CD4-positive, alpha-beta T cell (primary cell): Measurements from ENCODE around the gene KCNQ4. TPM values are rescaled to one million over a fixed set of nuclear protein-coding genes. Genes with fewer than 3 reads are reported as not detected.

Experiments
- ATAC-seq: fragments of 200-7000 bp; cut with Tn5 transposase; one replicate; pipeline ENCODE4 v1.10.0; 2022; ENCODE audit warnings: mild to moderate bottlenecking; ENCODE audit not compliant: poor library complexity
- CTCF ChIA-PET: fragments of 350-600 bp; sonication (Branson Sonifier 250); formaldehyde crosslinking; loops from one replicate; lab custom pipeline; 2021; ENCODE audit warnings: antibody characterized with exemption, inconsistent platforms; lab: Charles Lee
- POLR2A ChIA-PET: fragments of 350-600 bp; sonication (Branson Sonifier 250); formaldehyde crosslinking; loops from one replicate; lab custom pipeline; 2021; ENCODE audit warnings: antibody characterized with exemption, inconsistent platforms; lab: Charles Lee
- DNase-seq, 14 experiments: peaks; one replicate each; pipeline ENCODE4 v3.0.0-alpha.2; 2013 to 2020; ENCODE audit warnings: mixed read lengths in 2 of 14
- H3K27ac ChIP-seq, 2 donors: one replicate each; pipeline versions ENCODE4 v1.5.1 to v1.7.0; 2013; ENCODE audit warnings: low read length in 2 of 2, low read depth in 1 of 2, mild to moderate bottlenecking in 1 of 2
- H3K27me3 ChIP-seq, 2 experiments: 1 replicate in 1 of 2; 2 replicates in 1 of 2; pipeline versions ENCODE4 v1.6.1 to v1.7.0; 2013; ENCODE audit warnings: low read length in 2 of 2, control low read depth in 1 of 2, mild to moderate bottlenecking in 1 of 2, moderate library complexity in 1 of 2; ENCODE audit not compliant: insufficient read depth in 2 of 2, control insufficient read depth in 1 of 2
- H3K36me3 ChIP-seq: one replicate; pipeline ENCODE4 v1.6.1; 2013; ENCODE audit warnings: low read length, control low read depth; ENCODE audit not compliant: insufficient read depth
- H3K4me1 ChIP-seq: one replicate; pipeline ENCODE4 v1.6.1; 2013; ENCODE audit warnings: low read length, control low read depth; ENCODE audit not compliant: insufficient read depth
- H3K4me3 ChIP-seq: one replicate; pipeline ENCODE4 v1.5.1; 2013; ENCODE audit warnings: mild to moderate bottlenecking, low read length, moderate library complexity
- H3K9me3 ChIP-seq, 2 experiments: 1 replicate in 1 of 2; 2 replicates in 1 of 2; pipeline versions ENCODE4 v1.6.1 to v1.7.0; 2013; ENCODE audit warnings: low read length in 2 of 2, mild to moderate bottlenecking in 2 of 2, control low read depth in 1 of 2, moderate library complexity in 1 of 2; ENCODE audit not compliant: control insufficient read depth in 1 of 2, insufficient read depth in 1 of 2
- H3K27ac Mint-ChIP-seq: one replicate; pipeline ENCODE4 v1.8.0; 2020; ENCODE audit warnings: mixed read lengths
- H3K27me3 Mint-ChIP-seq: one replicate; pipeline ENCODE4 v1.8.0; 2021; ENCODE audit warnings: mixed read lengths
- H3K36me3 Mint-ChIP-seq: one replicate; pipeline ENCODE4 v1.8.0; 2021; ENCODE audit warnings: low read depth, mixed read lengths
- H3K4me1 Mint-ChIP-seq: one replicate; pipeline ENCODE4 v1.8.0; 2021; ENCODE audit warnings: low read depth, mixed read lengths
- H3K4me3 Mint-ChIP-seq: one replicate; pipeline ENCODE4 v1.8.0; 2020; ENCODE audit warnings: mild to moderate bottlenecking, mixed read lengths
- H3K9me3 Mint-ChIP-seq: one replicate; pipeline ENCODE4 v1.8.0; 2020; ENCODE audit warnings: mixed read lengths
- intact Hi-C, 2 experiments: fragments of 100-400 bp; cut with DNase I in 1 of 2; cut with micrococcal nuclease in 1 of 2; formaldehyde crosslinking; loops; one replicate each; pipeline versions ENCODE4 v1.15.1 to v1.9.0; 2023 to 2025; cut with DNase I, micrococcal nuclease
- total RNA-seq, 174 experiments: library from RNA in 2 of 174; stranded (reverse) in 2 of 174; gene quantifications; one replicate each; pipeline ENCODE4 v1.2.3 and lab custom pipeline; 2021 to 2026
- TF ChIP-seq, protein P1 (sequence below): fragments of 200-600 bp; IDR thresholded peaks from one replicate; pipeline ENCODE4 v1.8.0; 2022; ENCODE audit warnings: antibody characterized with exemption, mild to moderate bottlenecking

The KCNQ4 gene
- total RNA-seq, 2 experiments from 2014 or later: 0.25 to 0.30 TPM

DNA sequence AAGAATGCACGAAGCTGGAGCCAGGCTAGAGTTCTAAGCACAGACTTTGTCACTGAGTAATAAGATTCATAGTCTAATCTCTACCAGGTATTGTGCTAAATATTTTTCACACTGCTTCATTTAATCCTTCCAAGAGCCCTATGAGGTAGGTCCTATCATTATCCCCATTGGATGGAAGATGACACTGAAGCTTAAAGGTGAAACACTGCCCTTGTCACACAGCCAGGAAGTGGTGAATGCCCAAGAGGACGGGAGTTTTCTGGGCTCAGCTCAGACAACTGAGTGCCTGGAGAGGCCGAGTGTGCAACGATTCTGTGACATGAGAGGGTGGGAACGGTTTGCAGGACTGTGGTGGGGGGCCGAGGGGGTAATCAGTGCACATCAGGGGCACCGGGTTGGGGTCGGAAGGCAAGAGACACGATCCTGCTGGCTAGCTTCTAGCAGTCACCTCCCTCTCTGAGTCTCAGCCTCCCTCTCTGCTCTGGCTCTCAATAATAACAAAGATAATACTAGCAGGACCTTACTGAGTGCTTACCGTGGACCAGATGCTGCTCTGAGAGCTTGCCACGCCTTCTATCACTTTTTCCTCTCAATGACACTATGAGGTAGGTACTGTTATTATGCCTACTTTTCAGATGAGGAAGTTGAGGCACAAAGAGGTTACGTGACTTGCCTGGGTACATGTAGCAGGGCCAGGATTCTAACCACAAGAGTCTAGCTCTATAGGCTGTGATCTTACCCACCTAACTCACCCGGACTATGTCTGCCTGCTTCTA, 12.4 kb downstream of the KCNQ4 start:
- Mint-ChIP-seq H3K27me3 (no peaks in the 10 kb centered on the region), H3K9me3 (no peaks in the 10 kb centered on the region), H3K4me3 (peak overlapping the region; percentile 34), H3K4me1 (peaks cover 29% of the 10 kb centered on the region), H3K27ac (peak overlapping the region; percentile 73), H3K36me3 (no peaks in the 10 kb centered on the region)
- Histone ChIP-seq H3K4me3 (no peak overlapping the region), H3K9me3 (peaks cover 0 to 3% of the 10 kb centered on the region in 2 experiments), H3K36me3 (no peaks in the 10 kb centered on the region), H3K27ac (no peak overlapping the region), H3K4me1 (peaks cover 36% of the 10 kb centered on the region), H3K27me3 (no peaks in the 10 kb centered on the region)
- intact Hi-C loops: no loop called here
- peak; percentile 37 for ATAC-seq
- peak in 2 of 14 experiments; percentile 11 to 18 for DNase-seq
- TF ChIP-seq, protein P1, sequence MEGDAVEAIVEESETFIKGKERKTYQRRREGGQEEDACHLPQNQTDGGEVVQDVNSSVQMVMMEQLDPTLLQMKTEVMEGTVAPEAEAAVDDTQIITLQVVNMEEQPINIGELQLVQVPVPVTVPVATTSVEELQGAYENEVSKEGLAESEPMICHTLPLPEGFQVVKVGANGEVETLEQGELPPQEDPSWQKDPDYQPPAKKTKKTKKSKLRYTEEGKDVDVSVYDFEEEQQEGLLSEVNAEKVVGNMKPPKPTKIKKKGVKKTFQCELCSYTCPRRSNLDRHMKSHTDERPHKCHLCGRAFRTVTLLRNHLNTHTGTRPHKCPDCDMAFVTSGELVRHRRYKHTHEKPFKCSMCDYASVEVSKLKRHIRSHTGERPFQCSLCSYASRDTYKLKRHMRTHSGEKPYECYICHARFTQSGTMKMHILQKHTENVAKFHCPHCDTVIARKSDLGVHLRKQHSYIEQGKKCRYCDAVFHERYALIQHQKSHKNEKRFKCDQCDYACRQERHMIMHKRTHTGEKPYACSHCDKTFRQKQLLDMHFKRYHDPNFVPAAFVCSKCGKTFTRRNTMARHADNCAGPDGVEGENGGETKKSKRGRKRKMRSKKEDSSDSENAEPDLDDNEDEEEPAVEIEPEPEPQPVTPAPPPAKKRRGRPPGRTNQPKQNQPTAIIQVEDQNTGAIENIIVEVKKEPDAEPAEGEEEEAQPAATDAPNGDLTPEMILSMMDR: no peak
- POLR2A ChIA-PET: interaction anchor here (1.0 to 1.6 kb wide), 5 partner anchors 9 to 184 kb away, joined by 3 to 9 read pairs (median 4); partner anchors contain the start of genes CITED4 and NFYC
- CTCF ChIA-PET: interaction anchor here (2.1 kb wide), 1 partner anchor 22 kb away, joined by 8 read pairs; no protein-coding TSS in a partner anchor

DNA sequence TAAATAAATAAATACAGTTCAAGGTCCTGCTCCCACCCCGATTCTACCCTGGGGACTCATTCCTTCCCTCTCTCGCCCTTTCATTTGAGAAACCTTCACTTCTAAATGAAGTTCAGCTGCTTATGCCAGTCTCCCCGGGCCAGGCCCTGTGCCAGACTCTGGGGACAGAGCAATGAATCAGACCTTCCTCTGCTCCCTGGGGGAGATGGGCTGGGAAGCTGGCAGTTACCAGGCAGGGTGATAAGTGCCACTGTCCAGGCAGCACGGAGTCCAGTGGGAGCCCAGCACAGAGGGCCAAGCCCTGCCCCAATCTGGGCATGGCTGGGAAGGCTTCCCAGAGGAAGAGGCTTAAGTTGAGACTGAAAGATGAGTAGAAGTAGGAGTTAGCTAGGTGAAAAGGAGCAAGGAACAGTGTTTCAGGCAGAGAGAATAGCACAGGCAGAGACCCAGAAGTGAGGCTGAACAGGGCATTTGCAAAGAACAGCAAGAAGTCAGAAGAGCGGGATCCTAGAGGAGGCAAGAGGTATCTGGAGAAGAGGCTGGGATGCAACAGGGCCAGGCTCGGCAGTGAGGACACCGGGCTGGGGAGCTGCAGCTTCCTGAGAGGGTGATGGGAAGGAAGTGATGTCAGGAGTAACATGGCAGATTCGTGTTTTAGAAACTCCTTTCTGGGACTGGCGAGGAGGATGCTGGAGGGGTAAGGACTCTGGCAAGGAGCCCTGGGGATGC, 13.5 kb downstream of the KCNQ4 start:
- Histone ChIP-seq H3K9me3 (peaks cover 0 to 3% of the 10 kb centered on the region in 2 experiments), H3K36me3 (no peaks in the 10 kb centered on the region), H3K4me3 (peak overlapping the region; percentile 10), H3K27ac (no peak overlapping the region), H3K4me1 (peaks cover 47% of the 10 kb centered on the region), H3K27me3 (no peaks in the 10 kb centered on the region)
- ChIA-PET CTCF (interaction anchor here (2.0 to 2.1 kb wide), 2 partner anchors 23 kb away, joined by 6 to 8 read pairs; no protein-coding TSS in a partner anchor), POLR2A (interaction anchor here (0.6 to 2.2 kb wide), 3 partner anchors 65 to 182 kb away, joined by 3 to 9 read pairs (median 3); partner anchors contain the start of genes CITED4 and NFYC)
- no peak for ATAC-seq
- H3K9me3 Mint-ChIP-seq: no peaks in the 10 kb centered on the region
- H3K27me3 Mint-ChIP-seq: no peaks in the 10 kb centered on the region
- intact Hi-C loops: no loop called here
- no peak overlapping the region for H3K27ac Mint-ChIP-seq
- peak in 2 of 14 experiments; percentile 30 to 31 for DNase-seq
- H3K4me3 Mint-ChIP-seq: peak overlapping the region; percentile 0
- no peaks in the 10 kb centered on the region for H3K36me3 Mint-ChIP-seq
- TF ChIP-seq, protein P1: no peak
- H3K4me1 Mint-ChIP-seq: peaks cover 40% of the 10 kb centered on the region

DNA sequence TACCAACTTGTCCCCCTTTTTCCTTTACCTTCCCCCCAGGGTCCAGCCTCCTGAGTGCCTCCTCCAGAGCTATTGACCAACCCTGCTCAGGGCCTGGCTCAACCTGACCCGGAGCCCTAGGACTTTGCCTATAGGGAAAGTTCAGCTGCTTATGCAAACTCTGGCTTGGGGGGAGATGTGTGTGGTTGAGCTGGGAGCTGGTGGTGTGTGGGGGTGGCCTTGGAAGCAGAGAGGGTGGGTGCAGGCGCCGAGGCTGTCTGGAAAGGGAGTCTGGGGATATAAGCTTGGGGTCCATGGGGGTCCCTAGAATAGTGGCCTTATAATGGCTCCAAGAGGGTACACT, 14.1 kb downstream of the KCNQ4 start:
- Mint-ChIP-seq H3K4me3 (no peak overlapping the region), H3K27me3 (no peaks in the 10 kb centered on the region), H3K36me3 (no peaks in the 10 kb centered on the region), H3K27ac (no peak overlapping the region), H3K9me3 (no peaks in the 10 kb centered on the region), H3K4me1 (peaks cover 43% of the 10 kb centered on the region)
- intact Hi-C loops: no loop called here
- Histone ChIP-seq H3K4me3 (peak overlapping the region; percentile 10), H3K4me1 (peaks cover 51% of the 10 kb centered on the region), H3K9me3 (peaks cover 0 to 3% of the 10 kb centered on the region in 2 experiments), H3K36me3 (no peaks in the 10 kb centered on the region), H3K27me3 (no peaks in the 10 kb centered on the region), H3K27ac (no peak overlapping the region)
- ATAC-seq (no peak), DNase-seq (no peak)
- ChIA-PET CTCF (interaction anchor here (2.0 kb wide), 1 partner anchor 23 kb away, joined by 6 read pairs; no protein-coding TSS in a partner anchor), POLR2A (interaction anchor here (0.6 to 2.2 kb wide), 3 partner anchors 64 to 181 kb away, joined by 3 to 9 read pairs (median 3); partner anchors contain the start of genes CITED4 and NFYC)
- TF ChIP-seq, protein P1: no peak
